IPS DF 6.9 (cell line): Measurements from ENCODE around the gene ZCCHC24.

Experiments used
- DNase-seq: peaks from one replicate; pipeline ENCODE4 v3.0.0-alpha.2; 2013; ENCODE audit warnings: low read depth, low spot score
- H3K27ac ChIP-seq: one replicate; pipeline ENCODE4 v1.5.1; 2013; ENCODE audit warnings: low read length, control low read depth
- H3K27me3 ChIP-seq: 2 replicates; pipeline ENCODE4 v1.6.1; 2013; ENCODE audit warnings: mild to moderate bottlenecking, low read length; ENCODE audit not compliant: control insufficient read depth, insufficient read depth
- H3K36me3 ChIP-seq: 2 replicates; pipeline ENCODE4 v1.6.1; 2013; ENCODE audit warnings: low read length; ENCODE audit not compliant: control insufficient read depth, insufficient read depth
- H3K4me1 ChIP-seq: 2 replicates; pipeline ENCODE4 v1.6.1; 2013; ENCODE audit warnings: low read length; ENCODE audit not compliant: control insufficient read depth, insufficient read depth
- H3K4me3 ChIP-seq: 2 replicates; pipeline ENCODE4 v1.5.1; 2013; ENCODE audit warnings: mild to moderate bottlenecking, low read length
- H3K9me3 ChIP-seq: 2 replicates; pipeline ENCODE4 v1.6.1; 2013; ENCODE audit warnings: low read length, inconsistent platforms; ENCODE audit not compliant: control insufficient read depth, insufficient read depth
- WGBS: extraction: QIAGEN DNeasy Blood & Tissue Kit; methylation state at CpG from one replicate; pipeline ENCODE4 v1.1.7; 2013; ENCODE audit warnings: mixed read lengths, missing lambda C conversion rate; ENCODE audit not compliant: insufficient read length, insufficient coverage; 5-methylcytosine and 5-hydroxymethylcytosine counted together

ZCCHC24 gene

GRCh38 chr10:79383974-79384606 is 61.3 kb downstream of the ZCCHC24 start:
- Histone ChIP-seq H3K4me3 (no peak overlapping the region), H3K27me3 (no peaks in the 10 kb centered on the region), H3K27ac (no peak overlapping the region), H3K4me1 (peaks cover 3% of the 10 kb centered on the region; the same call in 1 of the 2 replicates), H3K36me3 (no peaks in the 10 kb centered on the region), H3K9me3 (no peaks in the 10 kb centered on the region)
- DNase-seq, result no peak
- WGBS, result no CpG with 5 or more reads among the region's 12 CpGs

GRCh38 chr10:79382491-79382941 is 62.9 kb downstream of the ZCCHC24 start:
- no CpG with 5 or more reads among the region's 18 CpGs for WGBS

GRCh38 chr10:79381804-79382221 is 63.6 kb downstream of the ZCCHC24 start:
- no peak overlapping the region for H3K4me3 ChIP-seq
- no peaks in the 10 kb centered on the region for H3K27me3 ChIP-seq
- DNase-seq, result no peak
- no peaks in the 10 kb centered on the region for H3K9me3 ChIP-seq
- peaks cover 3% of the 10 kb centered on the region; the same call in 1 of the 2 replicates for H3K4me1 ChIP-seq
- H3K27ac ChIP-seq, result no peak overlapping the region
- H3K36me3 ChIP-seq, result no peaks in the 10 kb centered on the region
- no CpG with 5 or more reads among the region's 11 CpGs for WGBS

More at GRCh38 chr10:79382491-79382941, 62.9 kb downstream of the ZCCHC24 start:
- no peak overlapping the region for H3K4me3 ChIP-seq
- no peak for DNase-seq
- H3K27me3 ChIP-seq, result no peaks in the 10 kb centered on the region
- H3K36me3 ChIP-seq, result no peaks in the 10 kb centered on the region
- peaks cover 3% of the 10 kb centered on the region; the same call in 1 of the 2 replicates for H3K4me1 ChIP-seq
- H3K9me3 ChIP-seq, result no peaks in the 10 kb centered on the region
- H3K27ac ChIP-seq, result no peak overlapping the region

GRCh38 chr10:79380946-79381721 is 64.3 kb downstream of the ZCCHC24 start:
- H3K27ac ChIP-seq, result no peak overlapping the region

GRCh38 chr10:79380125-79380945 is 65.1 kb downstream of the ZCCHC24 start:
- H3K9me3 ChIP-seq, result no peaks in the 10 kb centered on the region
- no peak for DNase-seq
- H3K36me3 ChIP-seq, result no peaks in the 10 kb centered on the region
- H3K27ac ChIP-seq, result no peak overlapping the region
- no CpG with 5 or more reads among the region's 14 CpGs for WGBS
- H3K4me3 ChIP-seq, result no peak overlapping the region
- H3K27me3 ChIP-seq, result no peaks in the 10 kb centered on the region
- no peaks in the 10 kb centered on the region for H3K4me1 ChIP-seq

More at GRCh38 chr10:79380946-79381721, 64.3 kb downstream of the ZCCHC24 start:
- H3K27me3 ChIP-seq, result no peaks in the 10 kb centered on the region
- WGBS, result no CpG with 5 or more reads among the region's 9 CpGs
- no peaks in the 10 kb centered on the region for H3K9me3 ChIP-seq
- H3K36me3 ChIP-seq, result no peaks in the 10 kb centered on the region
- peaks cover 1% of the 10 kb centered on the region; the same call in 1 of the 2 replicates for H3K4me1 ChIP-seq
- DNase-seq, result no peak
- no peak overlapping the region for H3K4me3 ChIP-seq

GRCh38 chr10:79379512-79380124 is 65.8 kb downstream of the ZCCHC24 start:
- no peaks in the 10 kb centered on the region for H3K9me3 ChIP-seq

GRCh38 chr10:79378647-79379511 is 66.5 kb downstream of the ZCCHC24 start:
- Histone ChIP-seq H3K9me3 (no peaks in the 10 kb centered on the region), H3K4me1 (no peaks in the 10 kb centered on the region), H3K36me3 (no peaks in the 10 kb centered on the region), H3K27me3 (no peaks in the 10 kb centered on the region), H3K4me3 (no peak overlapping the region), H3K27ac (no peak overlapping the region)
- WGBS, result 100% methylated on average over 12 of the region's 22 CpGs
- DNase-seq, result no peak

More at GRCh38 chr10:79379512-79380124, 65.8 kb downstream of the ZCCHC24 start:
- Histone ChIP-seq H3K4me3 (no peak overlapping the region), H3K27ac (no peak overlapping the region), H3K4me1 (no peaks in the 10 kb centered on the region), H3K27me3 (no peaks in the 10 kb centered on the region), H3K36me3 (no peaks in the 10 kb centered on the region)
- no CpG with 5 or more reads among the region's 9 CpGs for WGBS
- DNase-seq, result no peak

GRCh38 chr10:79378383-79378646 is 67.1 kb downstream of the ZCCHC24 start:
- Histone ChIP-seq H3K9me3 (no peaks in the 10 kb centered on the region), H3K27ac (no peak overlapping the region), H3K4me3 (no peak overlapping the region), H3K4me1 (no peaks in the 10 kb centered on the region), H3K27me3 (no peaks in the 10 kb centered on the region), H3K36me3 (no peaks in the 10 kb centered on the region)
- no peak for DNase-seq
- 100% methylated on average over 7 of the region's 7 CpGs for WGBS

GRCh38 chr10:79377557-79378382 is 67.7 kb downstream of the ZCCHC24 start:
- Histone ChIP-seq H3K9me3 (no peaks in the 10 kb centered on the region), H3K4me1 (no peaks in the 10 kb centered on the region), H3K27me3 (no peaks in the 10 kb centered on the region), H3K36me3 (no peaks in the 10 kb centered on the region), H3K27ac (no peak overlapping the region), H3K4me3 (no peak overlapping the region)
- DNase-seq, result no peak
- 98% methylated on average over 34 of the region's 36 CpGs for WGBS
